GM18951 (cell line): ENCODE data around the gene DENND10.

ENCODE experiments used
- POLR2A ChIP-seq: IDR thresholded peaks from 4 replicates; pipeline ENCODE4 v1.6.1; 2011; ENCODE audit warnings: mild to moderate bottlenecking; ENCODE audit not compliant: insufficient read length, insufficient read depth; ENCODE audit errors: extremely low read depth
- in situ Hi-C: fragments of 300-500 bp; cut with MboI; formaldehyde crosslinking; loops from one replicate; pipeline ENCODE4 v1.12.0; 2022; ENCODE audit warnings: low sequenced_read_pairs, mixed read lengths, inconsistent platforms; ENCODE audit not compliant: unreplicated experiment

DENND10 gene

DNA sequence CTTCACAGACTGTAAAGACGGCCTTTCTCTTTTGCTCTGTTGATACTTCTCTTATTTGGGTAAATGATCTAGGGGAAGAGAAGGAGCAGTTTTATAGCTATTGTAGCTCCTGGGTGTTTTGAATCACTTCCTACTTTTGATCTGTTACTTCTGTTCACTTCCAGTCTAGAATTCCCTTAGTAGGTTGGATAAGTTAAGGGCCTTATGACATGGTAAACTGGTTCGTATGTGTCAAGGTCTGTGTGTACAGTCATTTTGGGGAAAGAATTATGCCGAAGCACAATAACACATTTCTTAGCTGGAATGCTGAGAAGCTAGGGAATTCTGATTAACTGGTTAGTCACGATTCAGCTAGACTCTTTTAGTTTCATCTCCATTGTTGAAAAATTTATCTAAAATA, 8.1 kb downstream of the DENND10 start:
- no peak for TF ChIP-seq POLR2A
- in situ Hi-C loops = no loop called here

DNA sequence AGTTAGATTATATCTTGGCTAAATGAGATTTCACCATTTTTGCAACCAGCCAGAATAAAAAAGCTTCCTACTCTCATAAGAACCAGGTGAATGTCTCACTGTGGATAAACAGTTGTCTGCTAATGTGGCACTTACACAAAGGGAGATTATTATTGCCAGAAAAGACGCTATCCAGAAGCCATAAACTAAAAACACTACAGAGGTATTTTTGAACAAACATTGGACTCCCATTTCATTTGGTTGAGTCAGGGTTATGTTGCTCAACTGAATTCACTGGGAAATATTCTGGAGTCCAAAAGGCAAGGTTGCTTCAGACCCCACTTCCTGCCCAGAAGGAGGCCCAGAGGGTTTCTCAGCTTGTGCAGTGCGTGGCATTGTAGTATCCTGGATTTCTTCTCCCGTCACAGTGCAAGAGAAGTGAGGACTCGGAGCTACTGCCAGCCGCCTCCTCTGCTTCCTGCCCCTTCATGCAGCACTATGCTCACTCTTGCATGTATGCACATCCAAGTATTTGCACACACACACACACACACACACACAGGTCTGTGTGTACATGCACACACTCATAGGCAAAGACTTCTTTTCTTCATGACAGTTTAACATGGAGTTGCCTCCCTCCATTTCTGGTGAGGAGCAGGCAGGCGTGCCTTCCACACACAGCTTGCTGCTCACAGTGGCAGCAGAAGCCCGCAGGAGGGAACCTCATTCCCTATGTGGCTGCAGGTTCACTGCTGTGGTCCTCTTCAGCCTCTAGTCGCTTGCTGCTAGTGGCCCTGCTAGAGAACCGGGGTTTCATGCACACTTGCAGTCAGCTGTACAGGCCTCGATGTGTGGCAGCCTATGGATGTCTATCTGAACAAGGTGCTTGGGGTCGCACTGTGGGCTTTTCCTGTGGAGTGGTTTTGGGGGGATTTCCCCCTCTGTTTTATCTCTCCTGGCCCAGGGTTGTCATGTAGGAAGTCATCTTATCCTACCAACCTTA, 10.1 kb downstream of the DENND10 start:
- TF ChIP-seq POLR2A = no peak
- in situ Hi-C loops = no loop called here

DNA sequence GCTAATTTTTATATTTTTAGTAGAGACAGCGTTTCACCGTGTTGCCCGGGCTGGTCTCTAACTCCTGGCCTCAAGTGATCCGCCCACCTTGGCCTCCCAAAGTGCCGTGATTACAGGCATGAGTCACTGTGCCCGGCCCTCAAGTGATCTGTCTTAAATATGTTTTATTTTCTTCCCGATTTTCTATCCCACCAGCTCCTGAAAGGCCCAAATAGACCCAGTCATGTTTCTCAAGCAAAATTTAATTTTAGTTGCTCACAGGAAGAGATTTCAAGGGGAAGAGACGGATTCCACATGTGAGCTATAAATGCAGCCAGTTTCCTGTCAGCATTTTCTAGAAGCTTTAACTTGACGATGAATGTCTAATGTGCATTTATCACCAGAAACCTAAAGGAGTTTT, 12.0 kb downstream of the DENND10 start:
- TF ChIP-seq POLR2A = no peak
- in situ Hi-C loops = no loop called here

DNA sequence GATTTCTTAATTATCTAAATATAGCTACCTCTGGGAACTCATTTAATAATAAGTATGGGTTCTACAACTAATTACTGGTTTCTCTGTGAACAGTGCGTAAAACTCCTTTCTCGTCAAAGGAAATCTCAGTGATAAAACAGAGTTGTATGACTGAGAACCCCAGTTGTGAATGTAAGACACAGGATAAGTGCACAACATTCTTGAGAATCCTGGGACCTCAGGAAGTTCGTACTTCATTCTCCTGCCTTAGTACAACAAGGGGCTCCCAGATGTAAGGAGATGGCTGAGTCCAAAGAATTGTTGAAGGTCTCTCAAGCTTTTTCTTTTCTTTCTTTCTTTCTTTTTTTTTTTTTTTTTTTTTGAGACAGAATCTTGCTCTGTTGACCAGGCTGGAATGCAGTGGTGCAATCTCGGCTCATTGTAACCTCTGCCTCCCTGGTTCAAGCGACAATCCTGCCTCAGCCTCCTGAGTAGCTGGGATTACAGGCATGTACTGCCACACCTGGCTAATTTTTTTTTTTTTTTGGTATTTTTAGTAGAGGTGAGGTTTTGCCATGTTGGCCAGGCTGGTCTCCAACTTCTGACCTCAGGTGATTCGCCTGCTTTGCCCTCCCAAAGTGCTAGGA, 12.5 kb downstream of the DENND10 start:
- TF ChIP-seq POLR2A = no peak
- in situ Hi-C loops = no loop called here

DNA sequence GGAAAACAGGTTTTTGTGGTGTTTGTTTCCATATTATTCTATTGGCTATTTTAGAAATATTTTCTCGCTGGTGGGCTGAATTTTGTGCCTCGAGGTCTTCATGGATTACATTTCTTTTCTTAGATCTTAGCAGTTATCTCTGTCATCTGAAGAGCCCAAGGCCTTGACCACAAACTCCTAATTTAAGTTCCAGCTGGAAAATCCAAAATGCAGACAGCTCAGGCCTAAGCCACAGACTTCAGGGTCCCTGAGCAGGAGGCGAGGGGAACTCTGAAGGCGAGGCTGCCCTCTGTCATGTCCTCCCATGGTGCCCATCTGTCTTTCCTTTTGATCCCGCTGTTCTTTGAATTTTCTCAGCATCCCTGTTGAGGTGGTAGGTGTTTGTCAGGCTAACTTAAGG, 14.3 kb downstream of the DENND10 start:
- in situ Hi-C loops = no loop called here

DNA sequence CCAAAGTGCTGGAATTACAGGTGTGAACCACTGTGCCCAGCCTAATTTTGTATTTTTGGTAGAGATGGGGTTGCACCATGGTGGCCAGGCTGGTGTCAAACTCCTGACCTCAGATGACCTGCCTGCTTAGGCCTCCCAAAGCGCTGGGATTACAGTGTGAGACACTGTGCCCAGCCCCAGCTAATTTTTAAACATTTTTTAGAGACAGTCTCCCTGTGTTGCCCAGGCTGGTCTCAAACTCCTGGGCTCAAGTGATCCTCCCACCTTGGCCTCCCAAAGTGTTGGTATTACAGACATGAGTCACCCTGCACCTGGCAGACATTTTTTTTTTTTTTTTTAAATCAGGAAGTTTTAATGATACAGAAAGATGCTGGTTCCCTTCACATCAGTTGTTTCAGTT, 15.5 kb downstream of the DENND10 start:
- TF ChIP-seq POLR2A = no peak
- in situ Hi-C loops = no loop called here

More for the DNA sequence above, 14.3 kb downstream of the DENND10 start:
- TF ChIP-seq POLR2A = no peak

DNA sequence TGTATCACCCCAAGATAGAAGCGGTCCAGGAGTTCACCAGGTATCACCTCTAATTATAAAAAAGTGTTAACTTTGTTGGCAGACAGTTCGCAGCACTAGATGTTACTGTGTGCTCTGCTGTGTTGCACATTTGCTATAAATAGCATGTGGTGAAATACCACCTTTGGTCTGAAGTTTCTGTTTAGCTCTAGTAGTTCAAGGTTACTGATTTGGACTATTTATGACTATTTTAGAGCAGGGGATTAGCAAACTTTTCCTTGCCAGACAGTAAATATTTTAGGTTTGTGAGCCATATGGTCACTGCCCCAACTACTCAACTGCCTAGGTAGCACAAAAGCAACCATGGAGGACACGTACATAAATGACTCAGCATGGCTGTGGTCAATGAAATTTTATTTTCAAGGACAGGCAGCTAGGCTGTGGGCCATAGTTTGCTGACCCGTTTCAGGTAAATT, 16.5 kb downstream of the DENND10 start:
- in situ Hi-C loops = no loop called here
- no peak for TF ChIP-seq POLR2A

DNA sequence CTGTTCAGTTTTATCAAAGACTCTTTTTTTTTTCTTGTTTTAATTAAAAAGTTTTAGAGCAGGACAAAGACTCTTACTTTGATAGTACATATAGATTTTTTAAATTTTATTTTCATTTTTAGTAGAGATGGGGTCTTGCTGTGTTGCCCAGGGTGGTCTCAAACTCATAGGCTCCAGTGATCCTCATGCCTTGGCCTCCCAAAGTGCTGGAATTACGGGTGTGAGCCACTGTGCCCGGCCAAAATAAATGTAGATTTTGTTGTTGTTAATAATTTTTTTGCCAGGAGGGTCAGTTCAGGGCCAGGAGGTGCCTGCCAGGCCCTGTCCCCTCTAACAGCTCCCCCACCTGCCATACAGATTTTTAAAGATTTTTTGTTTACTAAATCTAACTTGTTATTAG, 17.0 kb downstream of the DENND10 start:
- no peak for TF ChIP-seq POLR2A
- in situ Hi-C loops = no loop called here

DNA sequence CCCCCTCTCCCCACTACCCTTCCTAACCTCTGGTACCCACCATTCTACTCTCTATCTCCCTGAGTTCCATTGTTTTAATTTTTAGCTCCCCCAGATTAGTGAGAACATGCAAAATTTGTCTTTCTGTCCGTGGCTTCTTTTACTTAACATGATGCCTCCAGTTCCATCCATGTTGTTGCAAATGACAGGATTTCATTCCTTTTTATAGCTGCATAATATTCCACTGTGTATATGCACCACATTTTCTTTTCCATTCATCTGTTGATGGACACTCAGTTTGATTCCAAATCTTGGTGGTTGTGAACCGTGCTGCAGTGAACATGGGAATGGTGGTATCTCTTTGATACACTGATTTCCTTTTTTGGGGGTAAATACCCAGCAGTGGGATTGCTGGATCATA, 22.0 kb downstream of the DENND10 start:
- no peak for TF ChIP-seq POLR2A
- in situ Hi-C loops = no loop called here

DNA sequence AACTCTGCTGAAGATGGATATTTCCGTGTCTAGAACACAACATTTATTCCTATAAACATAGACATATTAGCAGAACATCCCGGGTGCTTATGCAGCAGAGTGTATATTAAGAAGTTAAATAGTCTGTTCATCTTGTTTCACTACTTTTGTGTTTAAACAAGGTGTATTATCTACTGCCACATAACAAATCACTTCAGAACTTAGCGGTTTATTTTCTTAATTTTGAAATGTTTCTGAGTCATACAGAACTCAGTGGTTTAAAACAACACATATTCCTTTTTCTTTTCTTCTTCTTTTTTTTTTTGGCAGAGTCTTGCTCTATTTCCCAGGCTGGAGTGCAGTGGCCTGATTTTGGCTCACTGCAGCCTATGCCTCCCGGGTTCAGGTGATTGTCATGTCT, 25.8 kb downstream of the DENND10 start:
- TF ChIP-seq POLR2A = no peak
- in situ Hi-C loops = no loop called here

DNA sequence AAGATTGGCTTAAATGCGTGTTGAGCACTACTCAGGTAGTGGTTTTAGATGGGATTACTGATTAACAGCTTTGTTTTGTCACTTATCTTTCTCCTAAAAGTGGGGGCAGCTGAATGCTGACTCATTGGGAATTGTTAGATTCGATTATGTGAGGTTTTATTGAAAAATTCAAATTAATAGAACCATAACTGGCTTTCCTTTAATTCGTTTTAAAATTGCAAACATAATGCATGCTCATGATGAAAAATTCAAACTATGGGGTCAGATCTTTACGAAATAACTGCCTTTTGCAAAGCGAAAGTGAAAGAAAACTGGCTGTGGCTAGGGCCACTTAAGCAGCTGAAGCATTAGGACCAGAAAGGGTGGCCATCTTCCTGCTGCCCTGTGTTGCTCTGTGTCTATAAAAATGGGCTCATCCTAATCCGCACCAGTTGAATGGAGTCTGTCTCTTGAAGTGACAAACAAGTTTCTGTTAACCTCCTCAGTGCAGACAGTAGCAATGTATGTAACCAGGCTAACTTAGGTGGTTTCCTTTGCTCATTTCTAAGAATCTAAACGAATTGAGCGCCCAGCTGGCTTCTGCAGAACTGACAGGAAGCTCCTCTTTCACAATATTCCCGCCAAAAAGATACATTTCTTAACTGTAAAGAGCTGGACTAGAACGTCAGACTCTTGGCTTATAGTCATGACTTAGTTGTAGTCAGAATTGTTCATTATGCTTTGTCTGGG, 27.8 kb downstream of the DENND10 start:
- in situ Hi-C loops = no loop called here
- no peak for TF ChIP-seq POLR2A

DNA sequence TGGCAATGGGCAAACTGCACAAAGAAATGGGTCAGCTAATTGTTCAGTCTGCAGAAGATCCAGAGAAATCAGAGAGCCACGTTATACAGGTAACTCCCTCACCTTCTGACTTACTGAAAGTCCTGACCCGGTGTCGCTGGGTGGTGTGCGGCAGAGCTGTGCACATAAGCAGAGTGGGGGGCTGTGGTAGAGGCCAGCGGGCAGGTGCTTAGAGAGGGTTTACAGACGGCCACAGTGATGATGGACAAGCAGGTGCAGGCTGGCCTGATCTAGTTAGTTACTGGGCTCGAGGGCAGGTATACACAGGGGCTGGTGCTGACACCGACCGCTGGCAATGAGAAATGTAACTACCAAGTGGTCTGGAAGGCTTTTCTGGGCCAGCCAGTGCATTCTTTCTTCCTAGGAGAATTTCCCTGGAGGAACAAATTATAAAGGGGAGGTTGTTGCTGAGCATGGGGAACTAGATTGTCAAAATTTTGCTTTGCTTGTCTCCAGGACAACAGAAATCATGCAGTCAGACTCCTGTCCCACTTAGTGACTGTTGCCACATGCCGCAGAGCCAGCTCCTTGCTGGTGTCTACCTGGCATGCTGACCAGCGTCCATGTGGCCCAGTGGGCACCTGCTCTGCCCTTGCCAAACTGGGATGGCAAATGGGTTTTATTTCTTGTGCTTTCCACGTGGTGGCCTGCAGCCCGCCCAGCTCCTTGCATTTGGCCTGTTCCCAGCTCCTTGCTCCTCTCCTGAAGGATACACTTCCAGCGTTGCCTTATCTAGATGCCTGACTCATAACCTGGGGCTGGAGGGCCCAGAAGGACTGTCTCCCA, 28.8 kb downstream of the DENND10 start:
- TF ChIP-seq POLR2A = no peak
- in situ Hi-C loops = no loop called here
